GM21529 (cell line): Measurements from ENCODE around the gene ZNF90.
"Not testable (repeated sequence)": the region's sequence is repeated elsewhere in the genome, so short reads cannot be mapped to it uniquely, and the experiment has no call there.

Experiments
- ATAC-seq: cut with Tn5 transposase; IDR thresholded peaks from one replicate; pipeline ENCODE4 v1.9.1; 2021; ENCODE audit not compliant: unreplicated experiment

ZNF90 gene

DNA sequence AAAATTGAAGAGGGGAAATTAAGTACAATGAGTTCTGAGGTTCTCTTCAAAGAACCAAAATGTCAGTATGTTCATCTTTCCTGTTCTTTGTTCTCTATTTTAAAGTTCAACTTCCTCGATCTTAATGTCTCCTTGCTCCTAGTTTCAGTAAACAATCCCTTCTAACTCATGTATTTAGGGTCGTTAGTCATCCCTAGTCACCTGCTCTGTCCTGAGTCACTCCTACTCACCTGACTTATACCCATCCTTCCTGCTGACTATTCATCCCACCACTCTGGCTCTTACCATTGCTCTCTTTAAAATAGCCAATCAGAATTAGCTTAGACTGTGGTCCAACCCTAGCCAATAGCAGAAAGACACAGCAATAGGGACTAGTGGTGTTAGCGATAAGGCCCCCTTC lies 24.3 kb downstream of the ZNF90 start:
- no peak for ATAC-seq

DNA sequence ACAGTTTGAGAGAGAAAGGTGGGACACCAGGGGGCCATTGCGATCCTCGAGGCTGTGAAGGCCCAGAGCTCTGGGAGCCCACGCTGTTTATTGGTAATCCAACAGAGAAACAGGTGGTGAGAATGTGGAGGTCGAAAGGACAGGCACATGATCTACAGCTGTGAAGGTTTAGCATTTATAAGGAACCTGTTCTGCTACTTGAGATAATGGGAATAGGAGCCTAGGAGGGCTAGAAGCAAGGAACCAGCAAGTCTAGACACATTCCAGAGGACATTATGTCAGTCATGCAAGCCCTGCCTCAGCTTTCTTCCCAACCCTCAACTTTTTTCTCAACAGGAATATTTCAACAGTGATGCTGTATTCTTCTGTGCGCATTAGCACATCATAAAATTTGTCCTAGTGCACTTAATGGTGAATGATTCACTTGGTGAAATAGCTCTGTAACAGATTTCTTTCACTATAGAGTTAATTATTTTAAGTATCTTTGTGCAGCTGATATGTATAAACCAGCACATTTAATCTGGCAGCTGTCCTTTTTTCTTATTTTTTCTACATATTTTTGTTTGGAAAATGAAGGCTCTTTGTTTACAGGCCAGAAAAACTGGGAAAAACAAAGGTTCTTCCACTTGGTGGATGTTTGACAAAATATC lies 25.4 kb downstream of the ZNF90 start:
- no peak for ATAC-seq

DNA sequence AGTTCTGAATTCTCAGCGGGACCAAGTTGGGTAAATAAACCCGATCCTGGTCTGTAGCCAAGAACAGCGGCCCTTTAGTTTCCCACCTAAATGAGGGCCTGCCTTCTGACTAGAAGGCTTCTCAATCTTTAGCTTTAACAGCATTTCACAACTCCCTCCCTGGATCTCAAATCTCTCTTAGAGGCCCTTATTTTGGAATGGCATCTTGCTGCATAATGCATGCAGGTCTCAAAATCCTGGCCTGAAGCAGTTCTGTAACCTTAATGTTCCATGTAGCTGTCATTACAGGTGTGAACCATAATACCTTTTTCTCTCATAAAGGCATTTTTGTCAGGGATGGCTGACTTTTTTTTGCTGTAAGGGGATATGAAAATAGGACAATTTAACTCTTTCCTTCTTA lies 29.5 kb downstream of the ZNF90 start:
- no peak for ATAC-seq

DNA sequence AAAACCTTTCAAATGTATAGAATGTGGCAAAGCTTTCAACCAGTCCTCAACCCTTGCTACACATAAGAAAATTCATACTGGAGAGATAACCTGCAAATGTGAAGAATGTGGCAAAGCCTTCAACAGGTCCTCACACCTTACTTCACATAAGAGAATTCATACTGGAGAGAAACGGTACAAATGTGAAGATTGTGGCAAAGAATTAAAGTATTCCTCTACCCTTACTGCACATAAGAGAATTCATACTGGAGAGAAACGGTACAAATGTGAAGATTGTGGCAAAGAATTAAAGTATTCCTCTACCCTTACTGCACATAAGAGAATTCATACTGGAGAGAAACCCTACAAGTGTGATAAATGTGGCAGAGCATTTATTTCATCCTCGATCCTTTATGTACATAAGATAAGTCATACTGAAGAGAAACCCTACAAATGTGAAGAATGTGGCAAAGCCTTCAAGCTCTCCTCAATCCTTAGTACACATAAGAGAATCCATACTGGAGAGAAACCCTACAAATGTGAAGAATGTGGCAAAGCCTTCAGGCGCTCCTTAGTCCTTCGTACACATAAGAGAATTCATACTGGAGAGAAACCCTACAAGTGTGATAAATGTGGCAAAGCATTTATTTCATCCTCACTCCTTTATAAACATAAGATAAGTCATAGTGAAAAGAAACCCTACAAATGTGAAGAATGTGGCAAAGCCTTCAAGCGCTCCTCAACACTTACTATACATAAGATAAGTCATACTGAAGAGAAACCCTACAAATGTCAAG lies 40.5 kb downstream of the ZNF90 start:
- ATAC-seq = not testable (repeated sequence)

DNA sequence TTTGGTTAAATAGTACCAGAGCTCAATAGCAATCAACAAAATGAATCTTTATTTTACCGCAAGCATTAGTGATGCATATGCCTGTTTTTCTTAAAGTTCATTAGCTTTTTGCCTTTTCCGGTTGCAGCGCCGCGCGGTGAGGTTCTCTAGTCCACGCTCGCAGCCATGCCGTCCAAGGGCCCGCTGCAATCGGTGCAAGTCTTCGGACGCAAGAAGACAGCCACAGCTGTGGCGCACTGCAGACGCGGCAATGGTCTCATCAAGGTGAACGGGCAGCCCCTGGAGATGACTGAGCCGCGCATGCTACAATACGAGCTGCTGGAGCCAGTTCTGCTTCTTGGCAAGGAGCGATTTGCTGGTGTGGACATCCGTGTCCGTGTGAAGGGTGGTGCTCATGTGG lies 47.1 kb downstream of the ZNF90 start:
- no peak for ATAC-seq

DNA sequence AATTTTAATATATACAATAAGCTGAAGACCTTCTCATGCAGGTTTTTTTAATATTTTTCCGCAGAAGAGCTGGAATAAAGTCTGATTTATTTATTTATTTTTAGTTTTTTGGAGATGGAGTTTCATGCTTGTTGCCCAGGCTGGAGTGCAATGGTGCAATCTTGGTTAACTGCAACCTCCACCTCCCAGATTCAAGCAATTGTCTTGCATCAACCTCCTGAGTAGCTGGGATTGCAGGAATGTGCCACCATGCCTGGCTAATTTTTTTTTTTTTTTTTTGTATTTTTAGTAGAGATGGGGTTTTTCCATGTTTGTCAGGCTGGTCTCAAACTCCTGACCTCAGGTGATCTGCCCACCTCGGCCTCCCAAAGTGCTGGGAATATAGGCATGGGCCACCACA lies 55.1 kb downstream of the ZNF90 start:
- ATAC-seq = not testable (repeated sequence)

DNA sequence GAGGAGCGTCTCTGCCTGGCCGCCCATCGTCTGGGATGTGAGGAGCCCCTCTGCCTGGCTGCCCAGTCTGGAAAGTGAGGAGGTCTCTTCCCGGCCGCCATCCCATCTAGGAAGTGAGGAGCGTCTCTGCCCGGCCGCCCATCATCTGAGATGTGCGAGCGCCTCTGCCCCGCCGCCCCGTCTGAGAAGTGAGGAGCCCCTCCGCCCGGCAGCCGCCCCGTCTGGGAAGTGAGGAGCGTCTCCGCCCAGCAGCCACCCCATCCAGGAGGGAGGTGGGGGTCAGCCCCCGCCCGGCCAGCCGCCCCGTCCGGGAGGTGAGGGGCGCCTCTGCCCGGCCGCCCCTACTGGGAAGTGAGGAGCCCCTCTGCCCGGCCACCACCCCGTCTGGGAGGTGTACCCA lies 59.9 kb downstream of the ZNF90 start:
- ATAC-seq = not testable (repeated sequence)

DNA sequence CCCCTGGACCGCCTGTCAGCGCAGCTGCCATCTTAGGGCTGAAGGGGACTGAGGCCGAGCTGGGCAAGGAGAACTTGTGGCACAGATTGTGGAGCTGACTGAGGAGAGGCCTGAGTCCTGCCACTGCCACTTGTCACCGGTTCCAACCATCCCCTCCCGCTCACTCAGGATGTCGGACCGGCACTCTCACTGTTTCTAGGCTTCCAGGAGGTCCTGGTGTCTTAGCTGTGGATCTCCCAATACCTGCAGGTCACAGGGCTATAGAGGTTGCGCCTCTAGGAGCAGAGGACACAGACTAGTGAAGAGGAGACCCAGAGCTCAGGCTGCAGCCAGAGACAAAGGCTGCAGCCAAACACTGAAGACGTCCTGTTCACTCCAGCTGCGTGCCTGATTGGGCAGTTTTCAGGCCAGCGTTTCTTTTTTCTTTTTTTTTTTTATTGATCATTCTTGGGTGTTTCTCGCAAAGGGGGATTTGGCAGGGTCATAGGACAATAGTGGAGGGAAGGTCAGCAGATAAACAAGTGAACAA lies 73.9 kb downstream of the ZNF90 start:
- no peak for ATAC-seq

DNA sequence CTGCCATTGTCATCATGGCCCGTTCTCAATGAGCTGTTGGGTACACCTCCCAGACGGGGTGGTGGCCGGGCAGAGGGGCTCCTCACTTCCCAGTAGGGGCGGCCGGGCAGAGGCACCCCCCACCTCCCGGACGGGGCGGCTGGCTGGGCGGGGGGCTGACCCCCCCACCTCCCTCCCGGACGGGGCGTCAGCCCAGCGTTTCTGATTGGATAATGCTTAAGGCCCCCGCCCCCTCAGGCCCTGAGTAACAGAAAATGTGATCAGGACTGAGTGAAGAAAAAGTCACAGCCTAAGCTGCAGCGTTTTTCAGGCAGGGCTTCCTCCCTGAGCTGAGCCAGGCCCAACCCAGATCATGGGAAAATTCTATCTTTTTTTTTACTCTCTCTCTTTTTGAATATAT lies 74.7 kb downstream of the ZNF90 start:
- ATAC-seq = not testable (repeated sequence)

DNA sequence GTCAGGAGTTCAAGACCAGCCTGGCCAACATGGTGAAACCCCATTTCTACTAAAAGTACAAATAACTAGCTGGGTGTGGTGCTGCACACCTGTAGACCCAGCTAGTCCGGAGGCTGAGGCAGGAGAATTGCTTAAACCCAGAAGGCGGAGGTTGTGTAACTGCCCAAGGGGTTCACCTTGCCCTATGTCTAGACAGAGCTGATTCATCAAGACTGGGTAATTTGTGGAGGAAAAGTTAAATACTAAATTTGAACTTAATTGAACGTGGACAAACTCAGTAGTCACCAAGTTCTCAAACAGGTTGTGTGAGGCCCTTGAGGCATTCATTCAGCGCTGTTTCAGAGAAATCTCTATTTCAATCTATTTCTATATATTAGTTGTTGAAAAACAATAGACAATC lies 75.5 kb downstream of the ZNF90 start:
- no peak for ATAC-seq

DNA sequence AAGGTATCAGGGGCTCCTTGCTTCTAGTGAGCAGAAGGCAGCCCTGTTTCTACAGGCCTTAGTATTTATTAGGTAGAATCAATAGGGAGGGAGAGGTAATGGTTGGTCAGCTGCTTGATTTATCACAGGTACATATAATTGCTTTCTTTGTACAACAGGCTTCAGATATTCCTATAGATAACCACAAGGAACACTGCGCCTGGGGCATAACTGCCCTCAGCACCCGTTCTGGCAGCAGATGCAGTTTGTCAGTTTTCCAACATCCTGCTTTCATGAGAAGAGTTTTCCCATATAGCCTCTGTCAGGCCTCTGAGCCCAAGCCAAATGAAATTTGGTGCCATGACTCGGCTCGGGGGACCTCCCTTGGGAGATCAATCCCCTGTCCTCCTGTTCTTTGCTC lies 76.8 kb downstream of the ZNF90 start:
- no peak for ATAC-seq

DNA sequence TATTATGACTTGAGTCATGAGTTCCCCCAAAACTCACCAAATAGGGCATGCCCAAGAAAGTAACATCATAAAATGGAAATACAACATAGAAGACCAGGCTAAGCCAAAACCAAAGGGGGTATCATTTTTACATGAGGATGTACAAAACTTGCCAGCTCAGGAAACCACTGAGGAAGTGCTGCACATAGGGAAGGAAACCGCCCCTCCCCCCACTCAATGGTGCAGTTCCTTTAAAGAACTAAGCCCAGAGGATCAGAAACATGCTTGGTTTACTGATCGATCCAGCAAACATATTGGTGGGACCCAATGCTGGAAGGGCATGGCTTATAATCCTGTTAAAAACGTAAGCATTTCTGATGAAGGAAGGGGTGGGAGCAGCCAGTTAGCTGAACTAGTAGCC lies 85.0 kb downstream of the ZNF90 start:
- ATAC-seq = no peak

DNA sequence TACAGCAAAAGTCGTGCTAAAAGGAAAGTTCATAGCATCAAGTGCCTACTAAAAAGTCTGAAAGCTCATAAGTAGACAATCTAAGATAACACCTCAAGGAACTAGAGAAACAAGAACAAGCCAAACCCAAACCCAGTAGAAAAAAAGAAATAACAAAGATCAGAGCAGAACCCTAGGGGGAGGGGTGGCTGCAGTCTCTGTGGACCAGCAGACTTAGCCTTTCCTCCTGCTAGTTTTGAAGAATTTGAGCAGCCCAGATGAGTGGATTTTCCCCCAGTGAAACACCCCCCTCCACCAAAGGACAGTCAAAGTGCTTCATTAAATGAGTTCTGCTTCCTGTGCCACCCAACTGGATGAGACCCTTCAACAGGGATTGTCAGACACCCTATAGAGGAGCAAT lies 86.7 kb downstream of the ZNF90 start:
- ATAC-seq = no peak

DNA sequence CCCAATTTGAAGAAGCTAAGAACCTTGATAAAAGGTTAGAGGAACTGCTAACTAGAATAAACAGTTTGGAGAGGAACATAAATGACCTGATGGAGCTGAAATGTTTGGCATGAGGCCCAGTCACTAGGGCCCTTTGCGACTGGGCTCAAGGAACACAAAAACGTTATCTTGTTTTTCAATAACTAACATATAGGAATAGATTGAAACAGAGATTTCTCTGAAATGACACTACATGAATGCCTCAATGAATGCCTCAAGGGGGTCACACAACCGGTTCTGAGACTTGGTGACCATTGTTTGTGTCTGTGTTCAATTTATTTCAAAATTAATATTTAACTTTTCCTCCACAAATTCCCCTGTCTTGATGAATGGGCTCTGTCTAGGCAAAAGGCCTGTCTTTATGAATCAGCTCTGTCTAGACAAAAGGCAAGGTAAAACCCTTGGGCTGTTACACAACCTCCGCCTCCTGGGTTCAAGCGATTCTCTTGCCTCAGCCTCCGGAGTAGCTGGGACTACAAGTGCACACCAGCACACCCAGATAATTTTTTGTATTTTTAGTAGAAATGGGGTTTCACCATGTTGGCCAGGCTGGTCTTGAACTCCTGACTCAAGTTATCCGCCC lies 88.3 kb downstream of the ZNF90 start:
- ATAC-seq = no peak

DNA sequence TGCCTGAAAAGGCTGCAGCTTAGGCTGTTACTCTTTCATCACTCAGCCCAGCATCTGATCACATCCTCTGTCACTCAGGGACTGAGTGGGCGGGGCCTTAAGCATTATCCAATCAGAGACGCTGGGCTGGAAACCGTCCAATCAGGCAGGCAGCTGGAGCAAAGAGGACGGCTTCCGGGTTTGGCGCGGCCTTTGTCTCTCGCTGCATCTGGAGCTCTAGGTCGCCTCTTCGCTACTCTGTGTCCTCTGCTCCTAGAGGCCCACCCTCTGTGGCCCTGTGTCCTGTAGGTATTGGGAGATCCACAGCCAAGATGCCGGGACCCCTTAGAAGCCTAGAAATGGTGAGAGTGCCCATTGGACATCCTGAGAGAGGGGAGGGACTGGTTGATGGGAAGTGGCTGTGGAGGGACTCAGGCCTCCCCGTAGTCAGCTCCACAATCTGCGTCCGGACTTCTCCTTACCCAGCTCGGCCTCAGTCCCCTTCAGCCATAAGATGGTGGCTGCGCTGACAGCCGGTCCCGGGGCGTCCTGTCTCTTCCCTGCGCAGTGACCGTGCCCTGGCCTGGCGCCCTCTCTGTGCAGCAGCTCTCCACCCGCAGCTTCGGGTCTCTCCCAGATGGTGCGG lies 89.3 kb downstream of the ZNF90 start, which contains the start of gene ZNF486:
TSS of gene ZNF486 (plus strand) at position 195 of the 625 bp plus-strand sequence. CDS start at position 312, 117 bp downstream.
- peak; percentile 74 for ATAC-seq

DNA sequence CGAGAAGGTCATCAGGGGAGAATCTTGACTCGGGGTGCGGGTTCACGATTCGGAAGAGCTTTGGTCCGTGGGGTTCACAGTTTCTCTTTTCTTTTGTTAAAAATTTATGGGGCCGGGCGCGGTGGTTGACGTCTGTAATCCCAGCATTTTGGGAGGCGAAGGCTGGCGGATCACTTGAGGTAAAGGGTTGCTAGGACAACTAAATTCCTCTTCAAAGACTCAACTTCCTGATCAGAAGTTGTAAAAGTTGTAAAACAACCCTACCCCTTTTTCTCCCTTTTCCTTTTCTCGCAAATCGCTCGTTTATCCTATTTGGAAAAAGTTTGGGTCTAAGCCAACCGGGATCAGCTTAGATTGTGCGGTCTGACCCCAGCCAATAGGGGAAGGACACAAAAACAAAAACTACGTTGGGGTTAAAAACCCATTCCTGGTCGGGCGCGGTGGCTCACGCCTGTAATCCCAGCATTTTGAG lies 89.9 kb downstream of the ZNF90 start:
- no peak for ATAC-seq
